ENCODE results near the gene SNX18. TPM values are rescaled to one million over a fixed set of nuclear protein-coding genes. Genes with fewer than 3 reads are reported as not detected.

Gene SNX18
- total and polyA plus RNA-seq, 2 of the 8 experiments (the other 6 are each of a cell fraction or from before 2014, with no cell fraction given): 5.8 to 17.7 TPM

DNA sequence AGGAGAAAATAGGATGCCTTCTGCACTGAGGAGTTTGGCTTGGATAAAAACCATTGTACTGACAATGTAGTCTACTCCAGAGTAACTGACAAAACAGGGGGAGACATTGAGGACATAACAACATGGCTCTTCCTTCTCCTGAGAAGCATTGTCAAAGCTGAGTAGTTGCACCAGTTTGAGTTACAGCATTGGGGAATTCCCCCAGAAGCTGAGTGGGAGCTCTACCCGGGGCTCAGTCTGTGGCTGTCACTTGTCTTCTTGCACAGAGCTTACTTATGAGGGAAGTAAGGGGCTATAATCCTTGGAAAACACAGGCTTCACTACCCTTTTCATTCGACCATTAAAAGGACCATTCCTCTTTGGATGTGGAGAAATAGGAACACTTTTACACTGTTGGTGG, 40.9 kb upstream of the SNX18 start:
- no peak overlapping the region for H3K27ac ChIP-seq (ENCODE audit: low read depth, low read length)
- no peak overlapping the region for H2BK20ac ChIP-seq (ENCODE audit: low read length)
- no peak overlapping the region for H3K56ac ChIP-seq (replicated peaks; ENCODE audit: insufficient read length, low read depth, low read length)
- H3K79me2 ChIP-seq (ENCODE audit: control insufficient read depth in 1 of 2, insufficient read depth in 2 of 2, low read length in 2 of 2): no peaks in the 10 kb centered on the region
- no peak overlapping the region for H3K4ac ChIP-seq (replicated peaks; ENCODE audit: insufficient read length, low read depth, low read length)
- H3K4me3 ChIP-seq (ENCODE audit: extremely low read depth in 1 of 4, insufficient read depth in 2 of 4, low read depth in 3 of 4, low read length in 4 of 4): no peak overlapping the region
- H3K9me3 ChIP-seq (ENCODE audit: insufficient read depth in 2 of 2, low read depth in 1 of 2, low read length in 1 of 2): no peaks in the 10 kb centered on the region; a peak in 1 of 4 replicates
- H3K27me3 ChIP-seq (replicated peaks in 1 of 4; ENCODE audit: control insufficient read depth in 3 of 4, extremely low read depth in 1 of 4, insufficient read depth in 3 of 4, low read length in 3 of 4): no peaks in the 10 kb centered on the region
- H3K4me2 ChIP-seq (ENCODE audit: insufficient read depth in 1 of 2, low read depth in 2 of 2, low read length in 2 of 2): no peak overlapping the region
- no peaks in the 10 kb centered on the region for H4K20me1 ChIP-seq (replicated peaks in 1 of 2; ENCODE audit: control insufficient read depth in 1 of 2, insufficient read depth in 2 of 2, low read length in 2 of 2)
- H2BK5ac ChIP-seq (ENCODE audit: low read depth, low read length): no peak overlapping the region
- DNase-seq (ENCODE audit: low read depth in 1 of 2, low spot score in 2 of 2) (no peak), FAIRE-seq (no peak)
- ChIA-PET CTCF (ENCODE audit: partially characterized antibody) (interaction anchor here (0.8 to 1.5 kb wide), 2 partner anchors 12 to 233 kb away, joined by 3 read pairs; no protein-coding TSS in a partner anchor), POLR2A (ENCODE audit: partially characterized antibody) (no interaction called here)
- H4K5ac ChIP-seq (ENCODE audit: insufficient read length, low read depth, low read length): no peak overlapping the region
- no peak overlapping the region for H3K18ac ChIP-seq (ENCODE audit: extremely low read depth, low read length)
- H3K23me2 ChIP-seq (ENCODE audit: low read depth, low read length): no peaks in the 10 kb centered on the region
- no peak overlapping the region for H4K91ac ChIP-seq (replicated peaks; ENCODE audit: insufficient read length, low read length)
- H4K8ac ChIP-seq (ENCODE audit: extremely low read depth, insufficient read depth, low read length): no peak overlapping the region
- no peak overlapping the region for H3K9ac ChIP-seq (replicated peaks in 1 of 4; ENCODE audit: extremely low read depth in 1 of 4, low read depth in 3 of 4, low read length in 3 of 4)
- WGBS, 2 experiments (ENCODE audit: extremely low coverage in 1 of 2, insufficient coverage in 1 of 2, insufficient read length in 1 of 2, insufficient replicate concordance in 2 of 2, low coverage in 1 of 2, low lambda C conversion rate in 2 of 2, missing lambda C conversion rate in 1 of 2): 88% methylated on average over 2 of the region's 2 CpGs; no CpG with 5 or more reads in 1 of the 2 experiments
- H2AFZ ChIP-seq (ENCODE audit: low read length): no peak overlapping the region
- no peak overlapping the region for H3K14ac ChIP-seq (ENCODE audit: insufficient read length)
- no peaks in the 10 kb centered on the region for H3K36me3 ChIP-seq (ENCODE audit: control insufficient read depth in 2 of 4, insufficient read depth in 4 of 4, low read length in 3 of 4)
- H2AK5ac ChIP-seq (ENCODE audit: low read depth, low read length): no peak overlapping the region
- no peak overlapping the region for H2BK12ac ChIP-seq (ENCODE audit: low read depth, low read length)
- no peaks in the 10 kb centered on the region for H3K79me1 ChIP-seq (ENCODE audit: low read depth, low read length)
- no peak overlapping the region for H2BK120ac ChIP-seq (replicated peaks; ENCODE audit: low read depth, low read length)
- H3K4me1 ChIP-seq (replicated peaks in 1 of 4; ENCODE audit: control insufficient read depth in 3 of 4, insufficient read depth in 4 of 4, low read length in 3 of 4): no peaks in the 10 kb centered on the region
- no peak overlapping the region for H2BK15ac ChIP-seq (ENCODE audit: low read length)
- no peak overlapping the region for H3K23ac ChIP-seq (ENCODE audit: insufficient read length)
- TF ChIP-seq JUN (IDR thresholded peaks at IDR 0.05; ENCODE audit: low read depth, low read length): no peak
- TF ChIP-seq PHF8 (conservative IDR thresholded peaks at IDR 0.05; ENCODE audit: low read depth, low read length): no peak
- no peak for TF ChIP-seq MAX (IDR thresholded peaks at IDR 0.05)
- TF ChIP-seq BCL11A (IDR thresholded peaks at IDR 0.05; ENCODE audit: low read depth in 2 of 2, low read length in 2 of 2): no peak
- no peak for TF ChIP-seq SUZ12 (IDR thresholded peaks at IDR 0.05; ENCODE audit: low read length)
- no peak for TF ChIP-seq NRF1 (IDR thresholded peaks at IDR 0.05; ENCODE audit: low read depth, low read length)
- no peak for TF ChIP-seq NANOG (IDR thresholded peaks at IDR 0.05; ENCODE audit: insufficient read depth, low read depth, low read length, poor library complexity, severe bottlenecking)
- TF ChIP-seq EZH2 (IDR thresholded peaks at IDR 0.05; ENCODE audit: low read depth, low read length, severe bottlenecking): no peak
- TF ChIP-seq KDM5A (IDR thresholded peaks at IDR 0.05; ENCODE audit: low read length): no peak
- TF ChIP-seq CBX8 (IDR thresholded peaks at IDR 0.05; ENCODE audit: borderline replicate concordance, low read depth, low read length): no peak

All from H1 (cell line).